GM19239 (cell line): ENCODE results near the gene B4GALT3.
"Not testable (repeated sequence)": the region's sequence is repeated elsewhere in the genome, so short reads cannot be mapped to it uniquely, and the experiment has no call there.

Experiments
- DNase-seq: peaks from one replicate; pipeline ENCODE4 v3.0.0; 2011; ENCODE audit warnings: low spot score; ENCODE audit not compliant: insufficient read length
- FAIRE-seq: peaks from 2 replicates; lab custom pipeline; 2011; peaks lifted over from hg19 to GRCh38; lab: Jason Lieb, UNC

Gene B4GALT3

DNA sequence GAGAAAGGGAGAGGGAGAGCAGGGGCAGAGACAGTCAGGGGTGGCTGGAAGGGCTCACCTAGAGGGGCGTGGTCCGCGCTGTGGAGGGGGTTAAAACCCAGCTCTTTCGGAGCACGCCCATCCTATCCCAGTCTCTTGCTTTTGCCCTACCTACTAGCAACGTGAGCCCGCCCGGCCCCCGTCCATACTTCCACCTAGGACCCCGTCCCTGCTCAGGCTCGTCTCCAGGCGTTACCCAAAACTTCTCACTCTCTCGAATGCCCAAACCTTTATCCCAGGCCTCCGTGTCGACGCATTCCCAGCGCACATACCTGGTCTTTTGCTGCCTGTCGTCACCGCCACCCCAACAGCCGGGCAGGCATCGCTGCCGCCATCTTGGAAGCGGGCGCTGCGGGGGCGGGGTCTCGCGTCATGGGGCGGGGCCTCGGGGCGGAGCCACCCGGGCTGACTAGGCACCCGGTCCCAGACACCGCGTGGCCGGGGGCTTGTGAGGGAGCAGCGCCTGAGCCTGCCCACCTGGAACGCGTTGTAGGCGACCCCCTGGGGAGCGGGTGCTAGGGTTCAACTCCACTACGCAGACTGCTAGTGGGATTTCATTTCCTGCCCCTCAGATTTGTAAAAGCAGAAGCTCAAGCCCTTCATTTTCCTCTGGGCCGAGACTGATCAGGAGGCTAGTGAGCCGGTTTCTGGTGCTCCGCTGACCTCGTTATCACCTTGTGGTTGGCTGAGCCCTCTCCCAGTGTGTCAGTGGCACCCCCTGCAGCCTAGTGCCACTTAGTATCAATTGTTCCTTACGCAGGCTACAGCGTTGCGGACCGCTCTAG lies at the start of gene B4GALT3:
B4GALT3 (minus strand) TSS at position 396 of the 824 bp plus-strand sequence. CDS start 1,447 bp downstream, outside the sequence.
- FAIRE-seq (peak; percentile 59), DNase-seq (no peak)

GRCh38 chr1:161226759-161227158 lies 49.5 kb upstream of the B4GALT3 start:
- FAIRE-seq: no peak
- DNase-seq: no peak

DNA sequence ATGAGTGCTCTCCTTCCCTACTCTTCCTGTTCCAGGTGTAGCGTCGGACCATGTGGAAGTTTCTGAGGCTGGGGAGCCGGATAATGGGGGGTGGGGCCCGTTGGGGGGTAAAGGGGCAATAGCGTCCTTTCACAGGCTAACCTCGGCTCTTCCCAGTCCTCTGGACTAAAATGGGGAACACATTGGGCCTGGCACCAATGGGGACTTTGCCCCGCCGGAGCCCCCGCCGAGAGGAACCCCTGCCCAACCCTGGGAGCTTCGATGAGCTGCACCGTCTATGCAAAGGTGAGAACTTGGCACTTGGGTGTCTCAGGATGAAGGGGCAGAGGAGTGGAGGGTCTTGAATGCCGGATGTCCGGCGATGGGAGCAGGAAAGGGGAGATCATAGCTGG lies 49.0 kb upstream of the B4GALT3 start:
- FAIRE-seq: no peak
- DNase-seq: no peak

- peak; percentile 84 for DNase-seq
- FAIRE-seq: peak; percentile 91
Observed at GRCh38 chr1:161225534-161226319, 48.4 kb upstream of the B4GALT3 start, which contains the start of gene TOMM40L. Gene TOMM40L (plus strand): TSS chr1:161226060. CDS start chr1:161226490, 430 bp downstream.

GRCh38 chr1:161225178-161225533 lies 47.8 kb upstream of the B4GALT3 start:
- DNase-seq (no peak), FAIRE-seq (no peak)

DNA sequence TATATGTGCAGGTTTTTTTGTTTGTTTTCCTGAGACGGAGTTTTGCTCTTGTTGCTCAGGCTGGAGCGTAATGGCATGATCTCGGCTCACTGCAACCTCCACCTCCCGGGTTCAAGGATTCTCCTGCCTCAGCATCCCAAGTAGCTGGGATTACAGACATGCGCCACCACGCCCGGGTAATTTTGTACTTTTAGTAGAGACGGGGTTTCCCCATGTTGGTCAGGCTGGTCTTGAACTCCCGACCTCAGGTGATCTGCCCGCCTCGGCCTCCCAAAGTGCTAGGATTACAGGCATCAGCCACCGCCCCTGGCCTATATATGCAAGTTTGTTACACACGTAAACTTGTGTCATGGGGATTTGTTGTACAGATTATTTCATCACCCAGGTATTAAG lies 47.4 kb upstream of the B4GALT3 start:
- FAIRE-seq, DNase-seq: not testable (repeated sequence)

DNA sequence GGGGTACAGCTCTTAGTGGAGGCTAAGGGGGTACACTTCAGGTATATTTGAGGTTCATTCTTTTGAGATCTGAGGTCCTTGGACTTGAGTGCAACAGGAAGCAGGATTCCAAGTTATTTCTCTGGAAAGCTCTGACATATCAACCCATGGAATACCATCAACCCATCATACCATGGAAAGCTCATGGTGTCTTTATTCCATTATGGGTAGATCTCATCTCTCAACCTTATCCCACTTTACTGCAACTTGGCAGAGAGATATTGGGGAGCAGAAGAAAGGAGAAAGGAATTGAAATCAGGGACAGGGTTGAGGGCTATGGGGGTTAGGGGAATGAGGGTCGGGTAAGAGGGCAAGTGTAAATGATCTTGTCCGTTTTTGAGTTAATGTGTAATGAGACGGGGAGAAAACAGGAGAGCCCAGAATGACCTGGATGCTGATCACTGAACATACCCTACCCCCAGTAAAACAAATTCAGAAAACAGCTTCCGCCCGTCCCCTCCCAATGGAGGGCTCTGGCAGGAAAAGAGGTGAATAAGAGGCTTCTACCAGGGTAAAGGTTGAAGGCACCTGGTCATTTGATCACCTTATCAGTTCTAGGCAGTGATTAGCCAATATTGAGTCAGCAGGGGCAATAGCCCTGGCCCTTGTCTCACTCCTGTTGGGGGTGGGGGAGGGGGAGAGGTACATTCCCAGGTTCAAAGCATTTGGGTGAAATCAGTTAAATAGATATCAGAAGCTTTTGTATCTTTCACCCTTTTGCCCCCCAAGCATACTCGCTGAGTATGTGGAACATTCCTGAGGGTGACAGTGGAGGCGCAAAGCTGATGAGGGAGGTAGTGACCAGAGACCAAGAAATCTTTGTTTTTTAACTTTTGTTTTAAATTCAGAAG lies 46.7 kb upstream of the B4GALT3 start:
- no peak for DNase-seq
- no peak for FAIRE-seq

- DNase-seq: no peak
- no peak for FAIRE-seq
Observed at GRCh38 chr1:161222175-161223019, 45.1 kb upstream of the B4GALT3 start.

DNA sequence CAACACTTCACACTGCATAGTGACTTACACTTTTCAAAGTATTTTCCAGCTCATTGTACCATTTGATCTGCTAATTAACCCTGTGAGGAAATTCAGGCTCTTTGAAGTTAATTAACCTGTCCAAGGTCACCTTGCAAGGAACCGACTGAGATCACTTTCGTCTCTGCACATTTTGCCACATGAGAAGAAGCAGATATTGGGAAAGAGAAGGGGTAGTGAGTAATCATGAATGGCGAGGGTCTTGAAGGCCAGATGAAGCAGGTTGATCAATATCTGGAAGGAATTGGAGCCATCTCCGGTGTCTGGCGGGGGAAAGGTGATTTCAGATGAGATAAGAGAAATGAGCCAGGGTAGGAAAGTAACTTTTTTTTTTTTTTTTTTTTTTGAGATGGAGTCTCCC lies 42.7 kb upstream of the B4GALT3 start:
- no peak for FAIRE-seq
- DNase-seq: no peak

- DNase-seq: no peak
- no peak for FAIRE-seq
Observed at GRCh38 chr1:161219078-161219892, 42.0 kb upstream of the B4GALT3 start.

DNA sequence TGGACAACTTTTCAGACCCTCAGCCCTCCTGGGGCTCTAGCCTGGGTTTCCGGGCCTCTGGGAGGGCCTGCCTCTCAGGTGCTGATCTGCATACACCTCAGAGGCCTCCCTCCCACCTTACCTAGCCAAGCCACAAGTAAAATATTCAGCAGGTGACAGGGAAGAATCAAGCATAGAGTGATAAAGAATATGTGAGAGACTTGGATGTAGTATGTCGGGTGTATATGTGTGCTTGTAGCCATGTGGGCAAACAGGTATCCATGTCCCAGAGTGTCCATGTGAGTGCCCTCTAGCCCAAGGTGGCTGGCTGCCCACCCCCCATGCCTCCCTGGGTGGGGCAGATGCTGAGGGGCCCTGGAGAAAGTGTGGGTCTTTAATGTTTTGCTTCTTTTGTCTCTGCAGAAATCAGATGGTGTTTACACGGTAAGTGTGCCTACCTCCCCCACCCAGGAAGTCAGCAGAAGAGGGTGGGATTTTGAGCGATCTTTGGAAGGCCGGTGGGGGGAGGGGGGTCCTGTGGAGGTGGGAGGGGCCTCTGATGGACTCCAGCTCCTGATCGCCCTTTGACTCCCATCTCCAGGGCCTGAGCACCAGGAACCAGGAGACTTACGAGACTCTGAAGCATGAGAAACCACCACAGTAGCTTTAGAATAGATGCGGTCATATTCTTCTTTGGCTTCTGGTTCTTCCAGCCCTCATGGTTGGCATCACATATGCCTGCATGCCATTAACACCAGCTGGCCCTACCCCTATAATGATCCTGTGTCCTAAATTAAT lies 41.2 kb upstream of the B4GALT3 start:
- no peak for DNase-seq
- FAIRE-seq: no peak

DNA sequence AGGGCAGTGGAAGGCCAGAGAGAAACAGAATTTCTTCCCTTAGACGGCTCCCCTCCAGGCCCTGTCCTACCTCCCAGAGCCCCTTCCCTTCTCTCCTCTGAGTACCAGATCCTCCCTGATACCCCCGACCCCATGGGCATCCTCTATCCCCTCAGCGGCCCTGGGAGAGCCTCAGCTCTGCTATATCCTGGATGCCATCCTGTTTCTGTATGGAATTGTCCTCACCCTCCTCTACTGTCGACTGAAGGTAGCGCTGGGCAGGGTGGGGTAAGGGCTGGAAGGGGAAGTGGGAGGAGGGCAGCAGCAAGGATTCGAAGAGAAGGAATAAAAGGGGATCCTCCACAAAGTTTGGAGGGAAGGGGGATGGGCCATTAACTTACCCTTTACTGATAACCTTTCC lies 40.5 kb upstream of the B4GALT3 start:
- no peak for DNase-seq
- no peak for FAIRE-seq

GRCh38 chr1:161216945-161217712 lies 39.8 kb upstream of the B4GALT3 start:
- DNase-seq (peak; percentile 53), FAIRE-seq (peak; percentile 85)

- FAIRE-seq (no peak), DNase-seq (no peak)
Observed at GRCh38 chr1:161215076-161215475, 37.8 kb upstream of the B4GALT3 start, which contains the start of gene FCER1G. Gene FCER1G (plus strand): TSS chr1:161215295. CDS start chr1:161215322, 27 bp downstream.

DNA sequence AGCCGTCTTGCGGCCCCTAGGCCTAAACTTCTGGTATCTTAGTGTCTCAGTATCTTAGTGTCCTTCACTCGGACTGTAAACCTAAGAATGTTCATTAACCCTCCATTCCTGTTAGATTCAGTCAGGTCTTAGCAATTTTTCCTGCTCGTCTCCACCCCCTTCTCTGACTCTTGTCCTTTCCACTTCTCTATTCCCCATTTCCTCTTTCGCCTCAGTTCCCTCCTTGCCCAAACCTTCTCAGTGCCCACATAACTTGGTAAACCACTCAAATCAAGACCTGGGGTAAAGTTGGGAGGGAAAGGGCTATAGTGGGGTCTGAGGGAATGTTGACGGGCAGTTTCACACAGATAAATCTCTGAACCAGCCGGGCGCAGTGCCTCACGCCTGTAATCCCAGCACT lies 37.1 kb upstream of the B4GALT3 start:
- FAIRE-seq (no peak), DNase-seq (no peak)

GRCh38 chr1:161209790-161210409 lies 32.6 kb upstream of the B4GALT3 start:
- peak; percentile 69 for DNase-seq

DNA sequence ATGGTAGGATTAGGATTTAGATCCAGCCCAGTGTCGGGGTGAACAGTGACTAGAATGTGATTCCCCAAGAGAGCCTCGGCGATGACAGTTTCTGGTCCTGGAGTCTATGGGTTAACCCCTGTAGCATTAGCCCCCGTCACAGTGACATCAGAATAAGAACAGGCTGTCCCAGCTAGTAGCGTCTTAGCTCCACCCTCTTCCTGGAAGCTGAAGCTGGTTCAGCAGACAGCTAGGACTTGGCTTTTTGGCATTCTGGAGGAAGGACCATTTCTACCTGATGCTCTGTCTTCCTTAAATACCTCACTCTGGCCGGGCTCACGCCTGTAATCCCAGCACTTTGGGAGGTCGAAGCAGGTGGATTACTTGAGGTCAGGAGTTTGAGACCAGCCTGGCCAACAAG lies 29.9 kb upstream of the B4GALT3 start:
- FAIRE-seq: no peak
- no peak for DNase-seq

More at GRCh38 chr1:161209790-161210409, 32.6 kb upstream of the B4GALT3 start:
- peak; percentile 83 for FAIRE-seq
